Measurements from ENCODE around the gene PNLIPRP1.

Gene PNLIPRP1

GRCh38 chr10:116629340-116629739, 38.6 kb downstream of the PNLIPRP1 start:
- in situ Hi-C loops (cut with MboI; ENCODE audit: low sequenced_read_pairs) = no loop called here

- in situ Hi-C loops (cut with MboI; ENCODE audit: low sequenced_read_pairs) = no loop called here
Observed at GRCh38 chr10:116630020-116630419, 39.3 kb downstream of the PNLIPRP1 start.

- in situ Hi-C loops (cut with MboI; ENCODE audit: low sequenced_read_pairs) = no loop called here
Observed at GRCh38 chr10:116631871-116632295, 41.1 kb downstream of the PNLIPRP1 start.

GRCh38 chr10:116632596-116633215, 41.9 kb downstream of the PNLIPRP1 start:
- in situ Hi-C loops (cut with MboI; ENCODE audit: low sequenced_read_pairs) = no loop called here

- in situ Hi-C loops (cut with MboI; ENCODE audit: low sequenced_read_pairs) = no loop called here
Observed at GRCh38 chr10:116633216-116633600, 42.4 kb downstream of the PNLIPRP1 start.

GRCh38 chr10:116634126-116634975, 43.6 kb downstream of the PNLIPRP1 start:
- in situ Hi-C loops (cut with MboI; ENCODE audit: low sequenced_read_pairs) = no loop called here

- in situ Hi-C loops (cut with MboI; ENCODE audit: low sequenced_read_pairs) = no loop called here
Observed at GRCh38 chr10:116636385-116636784, 45.6 kb downstream of the PNLIPRP1 start.

GRCh38 chr10:116636976-116637375, 46.2 kb downstream of the PNLIPRP1 start:
- in situ Hi-C loops (cut with MboI; ENCODE audit: low sequenced_read_pairs) = no loop called here

GRCh38 chr10:116637830-116638229, 47.1 kb downstream of the PNLIPRP1 start:
- in situ Hi-C loops (cut with MboI; ENCODE audit: low sequenced_read_pairs) = no loop called here

GRCh38 chr10:116646502-116646901, 55.7 kb downstream of the PNLIPRP1 start:
- in situ Hi-C loops (cut with MboI; ENCODE audit: low sequenced_read_pairs) = no loop called here

GRCh38 chr10:116648903-116649302, 58.1 kb downstream of the PNLIPRP1 start:
- in situ Hi-C loops (cut with MboI; ENCODE audit: low sequenced_read_pairs) = no loop called here

GRCh38 chr10:116653885-116654284, 63.1 kb downstream of the PNLIPRP1 start:
- in situ Hi-C loops (cut with MboI; ENCODE audit: low sequenced_read_pairs) = no loop called here

GRCh38 chr10:116654816-116655215, 64.1 kb downstream of the PNLIPRP1 start:
- in situ Hi-C loops (cut with MboI; ENCODE audit: low sequenced_read_pairs) = no loop called here

GRCh38 chr10:116655568-116655967, 64.8 kb downstream of the PNLIPRP1 start:
- in situ Hi-C loops (cut with MboI; ENCODE audit: low sequenced_read_pairs) = no loop called here

- in situ Hi-C loops (cut with MboI; ENCODE audit: low sequenced_read_pairs) = no loop called here
Observed at GRCh38 chr10:116656044-116656443, 65.3 kb downstream of the PNLIPRP1 start.

GRCh38 chr10:116657863-116658551, 67.2 kb downstream of the PNLIPRP1 start:
- in situ Hi-C loops (cut with MboI; ENCODE audit: low sequenced_read_pairs) = no loop called here
